NCI-H510A (cell line): ENCODE results near the gene KNOP1.
A peak's percentile ranks its signal among the peaks of the same experiment; 100 is the strongest.

Source experiments
- DNase-seq: peaks from one replicate; lab custom pipeline; 2025; lab: John Stamatoyannopoulos, UW

The KNOP1 gene, protein sequence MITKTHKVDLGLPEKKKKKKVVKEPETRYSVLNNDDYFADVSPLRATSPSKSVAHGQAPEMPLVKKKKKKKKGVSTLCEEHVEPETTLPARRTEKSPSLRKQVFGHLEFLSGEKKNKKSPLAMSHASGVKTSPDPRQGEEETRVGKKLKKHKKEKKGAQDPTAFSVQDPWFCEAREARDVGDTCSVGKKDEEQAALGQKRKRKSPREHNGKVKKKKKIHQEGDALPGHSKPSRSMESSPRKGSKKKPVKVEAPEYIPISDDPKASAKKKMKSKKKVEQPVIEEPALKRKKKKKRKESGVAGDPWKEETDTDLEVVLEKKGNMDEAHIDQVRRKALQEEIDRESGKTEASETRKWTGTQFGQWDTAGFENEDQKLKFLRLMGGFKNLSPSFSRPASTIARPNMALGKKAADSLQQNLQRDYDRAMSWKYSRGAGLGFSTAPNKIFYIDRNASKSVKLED

DNA sequence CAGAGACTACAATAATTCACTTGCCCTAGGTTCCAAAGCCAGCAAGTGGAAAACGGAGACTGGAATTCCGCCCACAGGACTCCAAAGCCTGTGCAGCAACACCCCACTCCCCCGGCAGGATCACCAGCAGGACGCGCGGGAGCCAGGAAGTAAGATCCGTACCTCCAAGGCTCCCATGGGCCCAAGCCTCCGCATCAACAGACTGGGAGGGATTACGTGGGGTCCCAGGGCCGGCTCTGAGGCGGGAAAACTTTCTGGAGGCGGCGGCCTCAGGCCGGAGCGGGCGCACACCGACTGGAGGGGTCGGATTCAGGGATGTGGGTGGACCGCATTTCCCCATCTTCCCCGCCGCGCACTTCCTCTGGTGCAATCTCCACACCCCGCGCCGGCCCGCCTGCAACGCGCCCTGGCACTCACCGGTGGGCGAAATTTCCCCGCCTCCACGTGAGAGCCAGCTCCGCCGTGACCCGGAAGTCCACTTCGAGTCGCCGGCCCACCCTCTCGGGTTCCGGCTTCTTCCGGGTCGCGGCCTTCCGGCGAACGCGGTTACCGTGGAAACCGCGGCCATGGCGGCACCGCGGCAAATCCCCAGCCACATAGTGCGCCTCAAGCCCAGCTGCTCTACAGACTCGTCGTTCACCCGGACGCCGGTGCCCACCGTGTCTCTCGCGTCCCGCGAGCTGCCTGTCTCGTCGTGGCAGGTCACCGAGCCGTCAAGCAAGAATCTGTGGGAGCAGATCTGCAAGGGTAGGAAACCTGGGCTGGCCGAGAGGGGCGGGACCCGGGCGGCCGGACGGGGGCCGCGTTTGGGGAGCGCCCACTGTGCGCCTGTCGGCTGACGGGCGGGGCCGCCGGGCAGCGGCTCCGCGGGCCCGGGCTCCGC is at the start of gene KNOP1, which contains the start of gene IQCK:
Gene KNOP1, minus strand, starts transcription at position 487 of the 883 bp plus-strand sequence. CDS start 3,192 bp downstream, outside the sequence.
Gene IQCK, plus strand, starts transcription at position 531 of the 883 bp plus-strand sequence. Its CDS starts 36 bp downstream, at position 567.
- peak; percentile 95 for DNase-seq

GRCh38 chr16:19767497-19767896 is 49.5 kb upstream of the KNOP1 start:
- DNase-seq = no peak

DNA sequence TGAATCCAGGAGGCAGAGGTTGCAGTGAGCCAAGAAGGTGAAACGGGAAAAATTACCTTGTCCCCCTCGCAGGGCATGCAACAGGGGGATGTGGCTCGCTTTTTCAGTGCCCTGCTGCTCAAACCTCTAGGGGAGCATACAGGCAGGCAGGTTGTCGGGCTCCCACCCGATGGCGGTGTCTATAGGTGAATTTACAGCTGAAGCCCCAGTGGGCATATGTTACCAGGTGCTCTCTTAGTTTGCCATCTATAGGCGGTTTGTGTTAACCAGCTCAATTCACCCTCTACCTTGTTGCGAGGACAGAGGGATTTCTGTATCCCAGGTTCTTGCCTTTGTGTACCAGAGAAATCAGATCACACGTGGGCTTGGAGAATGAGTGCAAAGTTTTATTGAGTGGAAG is 49.0 kb upstream of the KNOP1 start:
- no peak for DNase-seq

DNA sequence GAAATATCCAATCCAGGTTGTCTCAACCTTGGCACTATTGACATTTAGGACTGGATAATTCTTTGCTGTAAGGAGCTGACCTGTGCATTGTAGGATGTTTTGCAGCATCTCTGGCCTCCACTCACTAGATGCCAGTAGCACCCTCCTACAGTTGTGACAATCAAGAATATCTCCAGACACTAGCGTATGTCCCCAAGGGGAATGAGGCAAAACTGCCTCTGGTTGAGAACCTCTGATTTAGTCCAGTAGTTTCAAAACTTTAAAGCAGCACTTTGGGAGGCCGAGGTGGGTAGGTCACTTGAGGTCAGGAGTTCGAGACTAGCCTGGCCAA is 48.5 kb upstream of the KNOP1 start:
- no peak for DNase-seq

GRCh38 chr16:19765860-19766553 is 48.0 kb upstream of the KNOP1 start:
- DNase-seq = no peak

- no peak for DNase-seq
Measured at GRCh38 chr16:19760356-19761060, 42.5 kb upstream of the KNOP1 start.

DNA sequence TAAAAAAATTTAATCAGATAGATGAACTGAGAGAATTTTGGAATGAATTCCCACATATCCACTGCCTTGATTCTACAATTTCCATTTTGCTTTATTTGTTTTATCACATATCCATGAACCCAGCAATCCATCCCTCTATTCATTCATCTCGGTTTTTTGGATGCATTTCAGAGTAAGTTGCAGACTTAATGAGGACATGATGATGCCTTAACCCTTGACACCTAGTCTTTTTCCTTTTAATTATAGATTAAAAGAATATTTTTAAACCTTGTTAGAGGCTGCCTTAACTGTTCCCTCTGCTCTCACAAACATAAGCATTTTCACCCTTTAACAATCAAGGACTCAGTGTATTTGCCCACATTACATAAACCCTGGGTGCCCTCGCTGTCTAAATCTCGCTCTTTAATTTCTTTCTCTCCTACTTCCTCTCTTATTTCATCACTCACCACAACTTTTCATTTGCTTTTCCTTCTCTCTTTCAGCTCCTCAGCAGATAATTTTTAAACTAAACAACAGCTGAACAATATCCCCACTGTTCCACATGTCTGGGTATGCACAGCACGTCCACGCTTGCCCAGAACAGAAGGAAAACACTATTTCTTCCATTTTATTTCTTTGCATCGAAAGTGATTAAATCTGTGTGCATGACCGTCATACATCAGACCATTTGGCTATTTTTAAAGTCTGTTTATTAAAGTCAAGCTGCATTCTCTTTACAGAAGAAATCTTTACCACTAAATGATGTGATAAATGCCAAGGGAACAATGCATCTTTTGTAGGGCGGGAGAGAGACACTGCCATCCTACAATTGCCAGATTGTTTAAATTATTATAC is 40.0 kb upstream of the KNOP1 start:
- no peak for DNase-seq

GRCh38 chr16:19757026-19757425 is 39.0 kb upstream of the KNOP1 start:
- DNase-seq = no peak

DNA sequence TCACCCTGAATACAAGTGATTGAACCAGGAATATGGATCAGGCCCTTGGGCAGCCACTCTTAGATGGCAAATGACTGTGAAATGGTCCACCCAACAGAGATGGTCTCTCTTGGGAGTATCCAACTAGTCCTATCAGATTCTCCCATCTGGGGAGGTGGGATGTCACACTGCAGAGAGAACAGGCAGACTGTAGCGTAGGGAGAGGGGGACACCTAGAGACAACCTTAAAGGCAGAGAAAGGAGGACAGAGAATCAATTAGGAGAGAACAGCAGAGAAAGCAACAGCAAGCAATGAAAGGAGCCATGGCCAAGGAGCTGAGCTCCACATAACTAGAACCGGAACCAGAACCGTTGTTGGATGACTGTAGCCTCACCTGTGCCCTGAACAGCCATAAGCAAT is 37.2 kb upstream of the KNOP1 start:
- no peak for DNase-seq

DNA sequence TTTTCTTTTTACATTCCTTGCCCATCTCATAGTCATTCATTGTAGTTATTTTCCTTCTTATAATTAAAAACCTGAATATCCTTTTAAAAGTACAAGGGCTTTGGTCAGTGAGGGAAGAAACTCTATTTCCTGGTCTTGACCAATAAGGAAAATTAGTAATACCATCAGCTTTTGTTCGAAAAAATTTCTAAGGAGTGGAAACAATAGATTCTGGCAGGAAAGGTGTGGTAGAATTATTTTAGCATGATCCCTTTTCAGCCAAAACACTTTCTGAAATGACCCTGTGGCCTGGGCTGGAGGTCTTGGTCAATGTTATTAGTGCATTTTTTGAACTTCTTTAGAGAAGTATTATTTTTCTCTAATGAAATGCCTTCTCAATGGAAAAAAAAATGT is 36.6 kb upstream of the KNOP1 start:
- DNase-seq = no peak

GRCh38 chr16:19753815-19754643 is 36.0 kb upstream of the KNOP1 start:
- DNase-seq = no peak

DNA sequence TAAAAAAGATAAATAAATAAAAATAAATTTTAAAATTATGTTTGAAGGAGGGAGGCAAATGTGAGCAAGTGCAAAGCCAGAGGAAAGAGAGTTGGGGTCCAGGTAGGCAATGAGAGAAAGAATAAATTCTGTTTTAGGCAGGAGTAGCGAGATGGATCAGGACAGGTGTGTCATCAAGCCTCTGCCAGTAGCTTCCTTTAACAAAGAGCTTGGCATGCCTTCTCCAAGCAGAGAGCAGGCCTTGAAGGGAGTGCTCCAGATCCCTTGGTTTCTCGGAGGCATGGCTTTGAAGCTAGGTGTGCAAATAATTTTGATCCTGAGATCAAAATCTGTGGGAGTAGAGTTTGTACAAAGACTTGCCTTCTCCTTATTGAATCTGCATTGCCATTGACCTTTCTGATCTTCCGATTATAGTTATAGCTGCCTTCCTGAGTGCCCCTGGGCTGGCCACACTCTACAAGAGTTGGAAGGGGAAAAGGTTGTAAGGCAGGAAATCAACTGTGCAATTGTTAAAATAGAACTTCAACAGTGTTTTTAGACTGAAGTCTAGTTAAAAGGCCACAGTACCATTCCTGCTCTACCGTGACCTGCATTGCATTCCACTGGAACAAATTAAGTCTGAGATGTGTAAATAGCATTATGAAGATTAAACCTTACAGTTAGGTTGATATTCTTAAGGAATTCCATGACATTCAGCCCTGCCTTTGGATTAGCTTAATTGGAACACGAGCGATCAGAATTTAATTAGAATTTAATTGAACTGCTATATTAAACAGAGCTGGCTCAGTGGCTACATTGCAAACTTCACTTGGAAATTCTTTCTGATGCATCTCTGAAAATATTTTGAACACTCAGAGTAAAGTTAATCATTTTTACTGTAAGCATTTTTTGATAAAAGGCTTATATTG is 33.7 kb upstream of the KNOP1 start:
- DNase-seq = no peak

GRCh38 chr16:19749571-19750080 is 31.6 kb upstream of the KNOP1 start:
- DNase-seq = no peak

DNA sequence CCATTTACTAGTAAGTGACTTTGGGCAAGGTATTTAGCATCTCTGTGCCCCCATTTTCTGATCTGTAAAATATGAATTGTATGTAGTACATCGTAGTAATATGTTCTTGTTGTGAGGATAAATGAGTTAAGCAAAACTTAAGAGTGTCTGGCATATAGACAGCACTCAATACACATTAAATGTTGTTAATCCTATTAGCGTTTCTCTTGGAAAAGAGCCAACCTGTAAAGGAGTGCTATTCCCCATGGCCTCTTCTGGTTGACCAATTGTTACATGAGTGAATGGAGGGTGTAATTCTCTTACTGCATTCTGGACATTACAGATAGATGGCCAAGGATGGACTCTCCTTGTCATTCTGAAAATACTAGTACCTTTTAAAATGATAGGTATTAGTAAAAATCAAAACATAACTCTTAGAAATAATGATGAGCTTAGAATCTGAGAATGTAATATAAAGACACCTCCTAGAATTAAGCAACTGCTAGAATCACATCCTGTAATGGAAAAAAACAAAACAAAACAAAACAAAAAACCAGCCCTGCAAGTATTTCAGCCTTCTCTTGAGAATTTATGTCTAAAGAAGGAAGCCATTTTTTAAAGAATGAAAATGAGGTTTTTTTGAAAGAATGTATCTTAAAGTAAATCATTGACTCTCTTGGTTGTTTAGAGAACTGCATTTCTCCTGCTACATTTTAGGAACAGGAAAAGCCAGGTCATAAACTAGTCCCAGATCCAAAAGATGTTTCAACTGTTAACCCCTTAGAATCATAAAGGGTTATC is 30.6 kb upstream of the KNOP1 start:
- DNase-seq = peak; percentile 2

DNA sequence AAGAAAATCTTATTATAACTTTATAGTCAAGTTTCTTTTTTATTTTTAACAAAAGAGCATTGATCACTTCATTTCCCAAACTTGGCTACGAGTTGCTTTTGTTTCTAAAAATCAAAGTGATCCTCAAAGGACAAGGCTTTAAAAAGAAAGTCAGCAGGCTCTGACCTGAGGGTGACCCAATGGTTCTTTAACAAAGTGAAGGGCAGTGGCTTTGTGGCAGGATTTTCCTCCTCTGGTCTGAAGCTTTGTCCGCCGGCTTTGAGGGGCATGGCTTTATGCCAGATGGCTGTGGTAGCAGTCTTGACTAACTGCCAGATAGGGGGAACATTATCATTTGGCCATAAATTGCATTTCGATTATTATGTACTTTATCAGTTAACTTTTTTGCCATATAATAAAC is 28.5 kb upstream of the KNOP1 start:
- DNase-seq = no peak

GRCh38 chr16:19745286-19746010 is 27.4 kb upstream of the KNOP1 start:
- DNase-seq = no peak

- DNase-seq = no peak
Measured at GRCh38 chr16:19744670-19745069, 26.6 kb upstream of the KNOP1 start.
